H1 (cell line): Measurements from ENCODE around the gene COL4A1. TPM values are rescaled to one million over a fixed set of nuclear protein-coding genes. Genes with fewer than 3 reads are reported as not detected.

Experiments used
- CTCF ChIA-PET: fragments of 300-600 bp; sonication (Branson Sonifier 250); formaldehyde crosslinking; loops from one replicate; lab custom pipeline; 2021; ENCODE audit not compliant: partially characterized antibody; lab: Charles Lee
- POLR2A ChIA-PET: fragments of 300-600 bp; sonication (Branson Sonifier 250); formaldehyde crosslinking; loops from one replicate; lab custom pipeline; 2021; ENCODE audit warnings: inconsistent platforms; ENCODE audit not compliant: partially characterized antibody; lab: Charles Lee
- DNase-seq, 2 experiments: peaks; one replicate each; pipeline versions ENCODE4 v3.0.0 to v3.0.0-alpha.2; 2010 to 2022; ENCODE audit warnings: low spot score in 2 of 2, low read depth in 1 of 2, mixed read lengths in 1 of 2
- FAIRE-seq: peaks from 2 replicates; lab custom pipeline; 2011; peaks lifted over from hg19 to GRCh38; lab: Jason Lieb, UNC
- H2AFZ ChIP-seq: 2 replicates; pipeline ENCODE4 v1.8.1; 2012; ENCODE audit warnings: low read length, inconsistent platforms
- H2AK5ac ChIP-seq: 2 replicates; pipeline ENCODE4 v1.6.1; 2013; ENCODE audit warnings: low read depth, low read length
- H2BK120ac ChIP-seq: replicated peaks from 2 replicates; pipeline ENCODE3; 2013; ENCODE audit warnings: low read depth, low read length, inconsistent platforms
- H2BK12ac ChIP-seq: 2 replicates; pipeline ENCODE4 v1.6.1; 2013; ENCODE audit warnings: low read depth, low read length
- H2BK15ac ChIP-seq: 2 replicates; pipeline ENCODE4 v1.6.1; 2013; ENCODE audit warnings: low read length
- H2BK20ac ChIP-seq: 2 replicates; pipeline ENCODE4 v1.6.1; 2013; ENCODE audit warnings: low read length
- H2BK5ac ChIP-seq: 2 replicates; pipeline ENCODE4 v1.6.1; 2013; ENCODE audit warnings: low read depth, low read length
- H3K14ac ChIP-seq: 2 replicates; pipeline ENCODE4 v1.6.1; 2013; ENCODE audit warnings: inconsistent platforms; ENCODE audit not compliant: insufficient read length
- H3K18ac ChIP-seq: 2 replicates; pipeline ENCODE4 v1.6.1; 2013; ENCODE audit warnings: low read length; ENCODE audit errors: extremely low read depth
- H3K23ac ChIP-seq: 2 replicates; pipeline ENCODE4 v1.6.1; 2013; ENCODE audit warnings: inconsistent platforms; ENCODE audit not compliant: insufficient read length
- H3K23me2 ChIP-seq: 2 replicates; pipeline ENCODE4 v1.6.1; 2013; ENCODE audit warnings: low read depth, low read length
- H3K27ac ChIP-seq: 2 replicates; pipeline ENCODE4 v1.6.1; 2011; ENCODE audit warnings: low read depth, low read length, inconsistent platforms
- H3K27me3 ChIP-seq, 4 experiments: replicated peaks in 1 of 4; 1 replicate in 1 of 4; 2 replicates in 3 of 4; pipeline versions ENCODE4 v1.6.1 to v1.8.1; 2011 to 2013; ENCODE audit warnings: low read length in 3 of 4, mild to moderate bottlenecking in 3 of 4, inconsistent platforms in 2 of 4, mixed read lengths in 2 of 4, moderate library complexity in 1 of 4; ENCODE audit not compliant: control insufficient read depth in 3 of 4, insufficient read depth in 3 of 4; ENCODE audit errors: extremely low read depth in 1 of 4
- H3K36me3 ChIP-seq, 4 experiments: 2 replicates each; pipeline versions ENCODE4 v1.6.1 to v1.8.1; 2011 to 2013; ENCODE audit warnings: mild to moderate bottlenecking in 4 of 4, low read length in 3 of 4, moderate library complexity in 2 of 4, control low read depth in 1 of 4, inconsistent platforms in 1 of 4; ENCODE audit not compliant: insufficient read depth in 4 of 4, control insufficient read depth in 2 of 4
- H3K4ac ChIP-seq: replicated peaks from 2 replicates; pipeline ENCODE3; 2013; ENCODE audit warnings: low read length, low read depth, mixed read lengths, inconsistent platforms; ENCODE audit not compliant: insufficient read length
- H3K4me1 ChIP-seq, 4 experiments: replicated peaks in 1 of 4; 1 replicate in 1 of 4; 2 replicates in 3 of 4; pipeline versions ENCODE4 v1.6.1 to v1.8.1; 2011 to 2013; ENCODE audit warnings: low read length in 3 of 4, inconsistent platforms in 2 of 4, mixed read lengths in 1 of 4; ENCODE audit not compliant: insufficient read depth in 4 of 4, control insufficient read depth in 3 of 4
- H3K4me2 ChIP-seq, 2 experiments: 2 replicates each; pipeline versions ENCODE4 v1.6.1 to v1.8.1; 2011 to 2013; ENCODE audit warnings: low read depth in 2 of 2, low read length in 2 of 2, control low read depth in 1 of 2, inconsistent platforms in 1 of 2, mild to moderate bottlenecking in 1 of 2; ENCODE audit not compliant: insufficient read depth in 1 of 2
- H3K4me3 ChIP-seq, 4 experiments: fragments of 200-600, 300-600 bp in 1 of 4; sonication (generic), shearing (Covaris generic), sonication (Bioruptor Twin) in 1 of 4; 2 replicates each; pipeline versions ENCODE4 v1.5.1 to v1.8.1; 2011 to 2016; ENCODE audit warnings: low read length in 4 of 4, low read depth in 3 of 4, control low read depth in 2 of 4, inconsistent platforms in 2 of 4, mild to moderate bottlenecking in 2 of 4, mixed read lengths in 1 of 4, moderate library complexity in 1 of 4; ENCODE audit not compliant: insufficient read depth in 2 of 4; ENCODE audit errors: extremely low read depth in 1 of 4
- H3K56ac ChIP-seq: replicated peaks from 2 replicates; pipeline ENCODE3; 2013; ENCODE audit warnings: low read depth, mild to moderate bottlenecking, mixed read lengths, low read length, inconsistent platforms; ENCODE audit not compliant: insufficient read length
- H3K79me1 ChIP-seq: 2 replicates; pipeline ENCODE4 v1.6.1; 2013; ENCODE audit warnings: low read depth, low read length, control low read depth
- H3K79me2 ChIP-seq, 2 experiments: 2 replicates each; pipeline versions ENCODE4 v1.6.1 to v1.8.1; 2012 to 2013; ENCODE audit warnings: low read length in 2 of 2, mild to moderate bottlenecking in 2 of 2, inconsistent platforms in 1 of 2; ENCODE audit not compliant: insufficient read depth in 2 of 2, control insufficient read depth in 1 of 2
- H3K9ac ChIP-seq, 4 experiments: replicated peaks in 1 of 4; 1 replicate in 1 of 4; 2 replicates in 3 of 4; pipeline versions ENCODE4 v1.6.1 to v1.8.1; 2011 to 2013; ENCODE audit warnings: low read depth in 3 of 4, low read length in 3 of 4, control low read depth in 2 of 4, mild to moderate bottlenecking in 2 of 4, moderate library complexity in 2 of 4, inconsistent platforms in 1 of 4; ENCODE audit errors: extremely low read depth in 1 of 4
- H3K9me3 ChIP-seq, 2 experiments: 2 replicates each; pipeline versions ENCODE4 v1.6.1 to v1.8.1; 2012 to 2013; ENCODE audit warnings: mild to moderate bottlenecking in 2 of 2, moderate library complexity in 2 of 2, control low read depth in 1 of 2, inconsistent platforms in 1 of 2, low read depth in 1 of 2, low read length in 1 of 2, mixed read lengths in 1 of 2; ENCODE audit not compliant: insufficient read depth in 2 of 2
- H4K20me1 ChIP-seq, 2 experiments: replicated peaks in 1 of 2; 2 replicates each; pipeline versions ENCODE3 to v1.8.1; 2011 to 2013; ENCODE audit warnings: inconsistent platforms in 2 of 2, low read length in 2 of 2, mild to moderate bottlenecking in 1 of 2; ENCODE audit not compliant: insufficient read depth in 2 of 2, control insufficient read depth in 1 of 2
- H4K5ac ChIP-seq: 2 replicates; pipeline ENCODE4 v1.6.1; 2013; ENCODE audit warnings: low read length, low read depth, mixed read lengths, inconsistent platforms; ENCODE audit not compliant: insufficient read length
- H4K8ac ChIP-seq: 2 replicates; pipeline ENCODE4 v1.8.0; 2013; ENCODE audit warnings: mild to moderate bottlenecking, moderate library complexity, low read length, inconsistent platforms; ENCODE audit not compliant: insufficient read depth; ENCODE audit errors: extremely low read depth
- H4K91ac ChIP-seq: replicated peaks from 2 replicates; pipeline ENCODE3; 2013; ENCODE audit warnings: low read length, mixed read lengths, inconsistent platforms; ENCODE audit not compliant: insufficient read length
- BRCA1 ChIP-seq: IDR thresholded peaks from 2 replicates; pipeline ENCODE4 v1.6.1; 2012; ENCODE audit warnings: low read depth, low read length, improper control_type of control experiment
- FOSL1 ChIP-seq: IDR thresholded peaks from 2 replicates; pipeline ENCODE4 v1.6.1; 2011; ENCODE audit warnings: mild to moderate bottlenecking, low read depth, low read length, moderate library complexity; ENCODE audit not compliant: insufficient read depth
- KDM1A ChIP-seq: fragments of 200-600, 300-600 bp; sonication (generic); IDR thresholded peaks from 2 replicates; pipeline ENCODE4 v1.7.1; 2016; ENCODE audit warnings: mild to moderate bottlenecking, low read length, borderline replicate concordance
- NANOG ChIP-seq: IDR thresholded peaks from 2 replicates; pipeline ENCODE4 v1.6.1; 2011; ENCODE audit warnings: low read length, low read depth, mild to moderate bottlenecking, inconsistent platforms; ENCODE audit not compliant: insufficient read depth, poor library complexity, severe bottlenecking
- NRF1 ChIP-seq: IDR thresholded peaks from 2 replicates; pipeline ENCODE4 v1.6.1; 2011; ENCODE audit warnings: mild to moderate bottlenecking, low read depth, low read length, improper control_type of control experiment
- RBBP5 ChIP-seq: IDR thresholded peaks from 2 replicates; pipeline ENCODE4 v1.7.1; 2012; ENCODE audit warnings: low read depth, mild to moderate bottlenecking, inconsistent platforms, low read length, moderate library complexity, borderline replicate concordance
- RNF2 ChIP-seq: fragments of 200-900, 300-1000 bp; sonication (generic); IDR thresholded peaks from 2 replicates; pipeline ENCODE4 v1.7.1; 2016; ENCODE audit warnings: borderline replicate concordance, low read depth, mild to moderate bottlenecking, antibody characterized with exemption, low read length; ENCODE audit not compliant: poor library complexity, severe bottlenecking; ENCODE audit errors: missing control alignments
- SIX5 ChIP-seq: IDR thresholded peaks from 2 replicates; pipeline ENCODE4 v1.6.1; 2011; ENCODE audit warnings: mild to moderate bottlenecking, low read depth, low read length
- SP1 ChIP-seq: IDR thresholded peaks from 2 replicates; pipeline ENCODE4 v1.6.1; 2011; ENCODE audit warnings: low read depth, low read length
- SRF ChIP-seq: IDR thresholded peaks from 2 replicates; pipeline ENCODE4 v1.6.1; 2011; ENCODE audit warnings: mild to moderate bottlenecking, low read depth, low read length, moderate library complexity
- TEAD4 ChIP-seq: IDR thresholded peaks from 2 replicates; pipeline ENCODE4 v1.6.1; 2012; ENCODE audit warnings: low read depth, low read length, inconsistent platforms, mixed read lengths
- WGBS, 2 experiments: shearing (Covaris generic) in 1 of 2; methylation state at CpG; one replicate each; pipeline versions ENCODE4 v1.1.6 to v1.1.7; 2013 to 2015; ENCODE audit warnings: low lambda C conversion rate in 2 of 2, mixed read lengths in 2 of 2, inconsistent platforms in 1 of 2, low coverage in 1 of 2, missing lambda C conversion rate in 1 of 2; ENCODE audit not compliant: insufficient replicate concordance in 2 of 2, insufficient coverage in 1 of 2, insufficient read length in 1 of 2; ENCODE audit errors: extremely low coverage in 1 of 2, missing lambda C conversion rate in 1 of 2; 5-methylcytosine and 5-hydroxymethylcytosine counted together
- polyA plus RNA-seq, 7 experiments: library from polyadenylated mRNA; depleted of rRNA in 3 of 7; stranded (reverse) in 5 of 7; unstranded in 2 of 7; fragments of >200 nt in 5 of 7; fragments of 200-250 nt in 2 of 7; gene quantifications; 1 replicate in 5 of 7; 2 replicates in 1 of 7; 4 replicates in 1 of 7; pipeline versions ENCODE4 v1.2.1 to v1.2.3, GENCODE V29; 2011 to 2013; ENCODE audit warnings: missing spikeins in 2 of 7, mixed read lengths in 2 of 7
- total RNA-seq: library from RNA; stranded (reverse); fragmentation: NEBNext Ultra II Directional; extraction: Animal tissue kit (Norgen Biotek cat#: 25700); gene quantifications from 2 replicates; pipeline ENCODE4 v1.2.1, GENCODE V29; 2021
- TF ChIP-seq, protein P1 (sequence below): IDR thresholded peaks from 2 replicates; pipeline ENCODE4 v1.6.1; 2012; ENCODE audit warnings: inconsistent platforms

COL4A1 gene
- total and polyA plus RNA-seq, 2 of the 8 experiments (the other 6 are each of a cell fraction or from before 2014, with no cell fraction given): 30.7 to 82.0 TPM

DNA sequence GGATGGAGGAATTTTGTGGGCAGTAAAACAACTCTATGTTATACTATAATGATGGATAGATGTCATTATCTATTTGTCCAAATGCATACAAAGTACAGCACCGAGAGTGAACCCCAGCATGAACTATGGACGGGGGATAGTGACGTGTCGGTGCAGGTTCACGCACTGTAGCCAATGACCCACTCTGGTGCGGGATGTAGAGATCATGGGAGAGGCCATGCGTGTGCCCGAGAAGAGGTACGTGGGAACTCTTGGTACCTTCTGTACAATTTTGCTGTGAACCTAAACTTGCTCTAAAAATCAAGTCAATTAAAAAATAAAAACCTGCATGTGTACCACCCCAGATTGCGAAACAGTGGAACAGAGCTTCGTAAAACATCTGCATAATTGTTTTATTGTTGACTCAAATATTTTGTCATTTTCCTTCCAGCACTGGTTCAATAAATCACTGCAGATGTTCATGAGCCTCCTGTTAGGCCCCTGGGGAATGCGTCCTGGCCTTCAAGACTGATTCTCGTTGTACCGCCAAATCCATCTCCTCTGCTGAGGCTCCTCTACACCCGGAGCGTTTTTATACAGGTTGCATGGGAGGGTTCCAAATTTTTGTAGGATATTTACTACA is 30.9 kb downstream of the COL4A1 start:
- H3K36me3 ChIP-seq: no peaks in the 10 kb centered on the region; a peak in 2 of 8 replicates
- CTCF ChIA-PET: interaction anchor here (1.2 to 4.7 kb wide), 4 partner anchors 13 to 135 kb away, joined by 4 to 28 read pairs (median 10); no protein-coding TSS in a partner anchor
- H3K27ac ChIP-seq: no peak overlapping the region
- TF ChIP-seq NRF1: no peak
- TF ChIP-seq, protein P1, sequence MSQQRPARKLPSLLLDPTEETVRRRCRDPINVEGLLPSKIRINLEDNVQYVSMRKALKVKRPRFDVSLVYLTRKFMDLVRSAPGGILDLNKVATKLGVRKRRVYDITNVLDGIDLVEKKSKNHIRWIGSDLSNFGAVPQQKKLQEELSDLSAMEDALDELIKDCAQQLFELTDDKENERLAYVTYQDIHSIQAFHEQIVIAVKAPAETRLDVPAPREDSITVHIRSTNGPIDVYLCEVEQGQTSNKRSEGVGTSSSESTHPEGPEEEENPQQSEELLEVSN: no peak
- no peak for TF ChIP-seq RBBP5
- no peak for TF ChIP-seq NANOG
- TF ChIP-seq SRF: no peak
- TF ChIP-seq SIX5: no peak
- TF ChIP-seq SP1: no peak
- no peak for TF ChIP-seq TEAD4
- TF ChIP-seq BRCA1: no peak
- no peak for TF ChIP-seq RNF2
- TF ChIP-seq KDM1A: no peak
- no peak for TF ChIP-seq FOSL1

More for the DNA sequence above, 30.9 kb downstream of the COL4A1 start:
- H2BK15ac ChIP-seq: no peak overlapping the region
- no peak overlapping the region for H4K5ac ChIP-seq
- DNase-seq (no peak), FAIRE-seq (no peak)
- no peak overlapping the region for H2AK5ac ChIP-seq
- peaks cover 0 to 2% of the 10 kb centered on the region in 2 experiments; a peak in 1 of 4 replicates for H3K79me2 ChIP-seq
- no peak overlapping the region for H3K4me3 ChIP-seq
- no peak overlapping the region for H4K8ac ChIP-seq
- no peak overlapping the region for H3K14ac ChIP-seq
- H2BK5ac ChIP-seq: no peak overlapping the region
- H3K23ac ChIP-seq: no peak overlapping the region
- H2BK120ac ChIP-seq: no peak overlapping the region
- POLR2A ChIA-PET: interaction anchor here (1.2 kb wide), 1 partner anchor 31 kb away, joined by 3 read pairs; the partner anchor contains the start of genes COL4A1 and COL4A2
- no peak overlapping the region for H3K4ac ChIP-seq
- H4K91ac ChIP-seq: no peak overlapping the region
- WGBS, 2 experiments: 84% methylated on average over 16 of the region's 16 CpGs; no CpG with 5 or more reads in 1 of the 2 experiments
- H3K9me3 ChIP-seq: no peaks in the 10 kb centered on the region
- no peaks in the 10 kb centered on the region for H3K23me2 ChIP-seq
- H3K9ac ChIP-seq: no peak overlapping the region
- H3K56ac ChIP-seq: no peak overlapping the region
- peaks cover 1% of the 10 kb centered on the region; the same call in 1 of the 2 replicates for H3K79me1 ChIP-seq
- H2AFZ ChIP-seq: no peak overlapping the region
- H3K27me3 ChIP-seq: no peaks in the 10 kb centered on the region; a peak in 1 of 7 replicates
- H2BK12ac ChIP-seq: no peak overlapping the region
- peaks cover 0 to 3% (median 2%) of the 10 kb centered on the region in 4 experiments; a peak in 1 of 7 replicates for H3K4me1 ChIP-seq
- peaks cover 1 to 2% of the 10 kb centered on the region in 2 experiments for H4K20me1 ChIP-seq
- H2BK20ac ChIP-seq: no peak overlapping the region
- H3K18ac ChIP-seq: no peak overlapping the region
- H3K4me2 ChIP-seq: no peak overlapping the region
